ENCODE results near the gene PITPNC1.

The PITPNC1 gene

GRCh38 chr17:67658265-67658664 is 281.2 kb downstream of the PITPNC1 start:
- no peak for DNase-seq

GRCh38 chr17:67659028-67659427 is 281.9 kb downstream of the PITPNC1 start:
- DNase-seq = no peak

GRCh38 chr17:67662712-67663111 is 285.6 kb downstream of the PITPNC1 start:
- no peak for DNase-seq

GRCh38 chr17:67663457-67663856 is 286.4 kb downstream of the PITPNC1 start:
- no peak for DNase-seq

GRCh38 chr17:67666028-67666427 is 288.9 kb downstream of the PITPNC1 start:
- DNase-seq = no peak

- no peak for DNase-seq
Measured at GRCh38 chr17:67666710-67667109, 289.6 kb downstream of the PITPNC1 start.

GRCh38 chr17:67671493-67671892 is 294.4 kb downstream of the PITPNC1 start:
- DNase-seq = no peak

GRCh38 chr17:67672592-67673335 is 295.7 kb downstream of the PITPNC1 start:
- no peak for DNase-seq

- DNase-seq = no peak
Measured at GRCh38 chr17:67675481-67675880, 298.4 kb downstream of the PITPNC1 start.

GRCh38 chr17:67676305-67676704 is 299.2 kb downstream of the PITPNC1 start:
- DNase-seq = no peak

- DNase-seq = no peak
Measured at GRCh38 chr17:67678414-67678813, 301.3 kb downstream of the PITPNC1 start.

GRCh38 chr17:67679225-67679624 is 302.1 kb downstream of the PITPNC1 start:
- no peak for DNase-seq

- no peak for DNase-seq
Measured at GRCh38 chr17:67679721-67680120, 302.6 kb downstream of the PITPNC1 start.

GRCh38 chr17:67680445-67681224 is 303.6 kb downstream of the PITPNC1 start:
- no peak for DNase-seq

GRCh38 chr17:67682196-67682595 is 305.1 kb downstream of the PITPNC1 start:
- DNase-seq = no peak

- no peak for DNase-seq
Measured at GRCh38 chr17:67685351-67685750, 308.3 kb downstream of the PITPNC1 start.

GRCh38 chr17:67686241-67686640 is 309.2 kb downstream of the PITPNC1 start:
- DNase-seq = no peak

- no peak for DNase-seq
Measured at GRCh38 chr17:67687511-67687910, 310.4 kb downstream of the PITPNC1 start.

GRCh38 chr17:67689534-67690177 is 312.6 kb downstream of the PITPNC1 start:
- DNase-seq = peak; percentile 62

GRCh38 chr17:67693811-67694210 is 316.7 kb downstream of the PITPNC1 start:
- no peak for DNase-seq

- no peak for DNase-seq
Measured at GRCh38 chr17:67696347-67696746, 319.3 kb downstream of the PITPNC1 start.

- no peak for DNase-seq
Measured at GRCh38 chr17:67696853-67697498, 319.9 kb downstream of the PITPNC1 start.

GRCh38 chr17:67700037-67700724 is 323.1 kb downstream of the PITPNC1 start:
- DNase-seq = no peak
